ENCODE data around the gene TIGD3.

Gene TIGD3

GRCh38 chr11:65354265-65355012, at the start of gene TIGD3:
Gene TIGD3, plus strand, starts transcription at chr11:65354751. Its CDS starts 1,058 bp downstream, at chr11:65355809.
- DNase-seq, result peak; percentile 99

GRCh38 chr11:65305501-65306268, 48.9 kb upstream of the TIGD3 start:
- peak; percentile 67 for DNase-seq

GRCh38 chr11:65307298-65308229, 47.0 kb upstream of the TIGD3 start:
- DNase-seq, result no peak

- peak; percentile 51 for DNase-seq
Measured at GRCh38 chr11:65308281-65308891, 46.2 kb upstream of the TIGD3 start.

- peak; percentile 36 for DNase-seq
Measured at GRCh38 chr11:65309006-65309405, 45.5 kb upstream of the TIGD3 start.

GRCh38 chr11:65310215-65310614, 44.3 kb upstream of the TIGD3 start:
- DNase-seq, result peak; percentile 49

- peak; percentile 36 for DNase-seq
Measured at GRCh38 chr11:65310736-65311135, 43.8 kb upstream of the TIGD3 start.

- no peak for DNase-seq
Measured at GRCh38 chr11:65311170-65311678, 43.3 kb upstream of the TIGD3 start.

- peak; percentile 91 for DNase-seq
Measured at GRCh38 chr11:65314501-65315203, 39.9 kb upstream of the TIGD3 start, which contains the start of gene CDC42EP2. Gene CDC42EP2, plus strand, starts transcription at chr11:65314866. Its CDS starts 6,033 bp downstream, at chr11:65320899.

- peak; percentile 88 for DNase-seq
Measured at GRCh38 chr11:65315204-65315865, 39.2 kb upstream of the TIGD3 start.

GRCh38 chr11:65315866-65316226, 38.7 kb upstream of the TIGD3 start:
- no peak for DNase-seq

GRCh38 chr11:65316227-65317024, 38.1 kb upstream of the TIGD3 start:
- DNase-seq, result peak; percentile 89

GRCh38 chr11:65317025-65317786, 37.3 kb upstream of the TIGD3 start:
- DNase-seq, result peak; percentile 88

- DNase-seq, result no peak
Measured at GRCh38 chr11:65320386-65321075, 34.0 kb upstream of the TIGD3 start.

- no peak for DNase-seq
Measured at GRCh38 chr11:65321076-65321475, 33.5 kb upstream of the TIGD3 start.

GRCh38 chr11:65321828-65322485, 32.6 kb upstream of the TIGD3 start:
- peak; percentile 55 for DNase-seq

- no peak for DNase-seq
Measured at GRCh38 chr11:65323813-65324212, 30.7 kb upstream of the TIGD3 start.

- no peak for DNase-seq
Measured at GRCh38 chr11:65325435-65325834, 29.1 kb upstream of the TIGD3 start.

Data from femur (tissue), 1 donor.